Suppressor macrophage treated with lipopolysaccharide for 4 hours (primary cell): ENCODE measurements around the gene ERCC1.

Experiments used
- DNase-seq: peaks from one replicate; pipeline ENCODE4 v3.0.0-alpha.2; 2020

Gene ERCC1

DNA sequence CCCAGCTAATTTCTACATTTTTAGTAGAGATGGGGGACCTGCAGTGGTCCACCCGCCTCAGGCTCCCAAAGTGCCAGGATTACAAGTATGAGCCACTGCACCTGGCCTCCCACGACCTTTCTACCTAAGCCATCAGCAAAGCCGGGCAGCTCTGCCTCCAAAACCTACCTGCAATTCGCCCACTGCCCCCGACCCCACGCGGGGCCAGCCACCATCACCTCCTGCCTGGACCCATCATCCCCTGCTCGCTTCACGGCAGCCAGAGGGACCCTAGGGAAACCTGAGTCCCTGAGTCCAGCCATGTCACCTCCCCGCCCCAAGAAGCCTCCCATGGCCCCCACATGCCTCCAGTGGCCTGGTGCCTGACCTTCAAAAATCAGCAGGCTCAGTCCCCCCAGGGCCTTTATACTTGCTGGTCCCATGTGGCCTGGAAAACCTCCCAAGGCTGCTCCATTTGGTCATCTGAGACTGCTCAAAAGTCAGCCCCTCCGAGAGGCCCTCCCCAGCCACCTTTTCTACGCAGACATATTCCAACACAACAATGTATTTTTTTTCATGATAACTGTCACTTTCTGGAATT, 65.4 kb downstream of the ERCC1 start:
- DNase-seq = no peak

DNA sequence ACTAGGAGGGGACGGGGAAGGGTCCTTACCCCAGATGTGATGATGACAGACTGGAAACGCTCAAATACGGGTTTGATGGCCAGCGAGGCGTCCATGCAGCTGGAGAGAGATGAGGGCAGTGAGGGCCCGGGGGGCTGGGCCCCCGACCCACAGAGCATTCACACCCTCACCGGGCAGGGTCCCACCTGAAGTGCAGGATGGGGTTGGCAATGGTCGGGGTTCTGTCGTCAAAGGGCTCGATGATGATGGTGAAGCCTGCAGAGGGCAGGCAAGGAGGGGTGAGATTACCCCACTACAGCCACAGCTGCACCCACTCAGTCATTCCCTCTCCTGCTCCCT, 66.3 kb downstream of the ERCC1 start:
- DNase-seq = no peak
